ENCODE results near the gene WDR81.

Gene WDR81

GRCh38 chr17:1782171-1782567, 57.7 kb downstream of the WDR81 start:
- DNase-seq (ENCODE audit: low read depth) = no peak

GRCh38 chr17:1783271-1783670, 58.8 kb downstream of the WDR81 start:
- no peak for DNase-seq (ENCODE audit: low read depth)

- DNase-seq (ENCODE audit: low read depth) = peak; percentile 88
These were observed 59.5 kb downstream of the WDR81 start for GRCh38 chr17:1783834-1784611.

GRCh38 chr17:1785930-1786329, 61.4 kb downstream of the WDR81 start:
- DNase-seq (ENCODE audit: low read depth) = no peak

- DNase-seq (ENCODE audit: low read depth) = no peak
These were observed 62.2 kb downstream of the WDR81 start for GRCh38 chr17:1786708-1787107.

- peak; percentile 89 for DNase-seq (ENCODE audit: low read depth)
These were observed 62.9 kb downstream of the WDR81 start for GRCh38 chr17:1787301-1787902.

All from GM04504 (cell line).